Ramos (cell line): ENCODE data around the gene COL6A2.
"Not testable (repeated sequence)": the region's sequence is repeated elsewhere in the genome, so short reads cannot be mapped to it uniquely, and the experiment has no call there.

ENCODE experiments used
- in situ Hi-C: fragments of 300-500 bp; cut with MboI; formaldehyde crosslinking; loops from one replicate; pipeline ENCODE4 v1.14.3; 2022; ENCODE audit warnings: low sequenced_read_pairs; ENCODE audit not compliant: unreplicated experiment

The COL6A2 gene

GRCh38 chr21:46077674-46078101, 20.2 kb upstream of the COL6A2 start:
- in situ Hi-C loops, result no loop called here

GRCh38 chr21:46078322-46078977, 19.5 kb upstream of the COL6A2 start:
- in situ Hi-C loops, result no loop called here

- in situ Hi-C loops, result no loop called here
Measured at GRCh38 chr21:46078978-46079351, 18.9 kb upstream of the COL6A2 start.

GRCh38 chr21:46079352-46080170, 18.4 kb upstream of the COL6A2 start:
- in situ Hi-C loops, result no loop called here

- in situ Hi-C loops, result no loop called here
Measured at GRCh38 chr21:46080171-46081021, 17.5 kb upstream of the COL6A2 start.

GRCh38 chr21:46081022-46081861, 16.7 kb upstream of the COL6A2 start:
- in situ Hi-C loops, result no loop called here

- in situ Hi-C loops, result no loop called here
Measured at GRCh38 chr21:46081862-46082712, 15.8 kb upstream of the COL6A2 start.

- in situ Hi-C loops, result no loop called here
Measured at GRCh38 chr21:46082713-46082962, 15.3 kb upstream of the COL6A2 start.

GRCh38 chr21:46082963-46083790, 14.7 kb upstream of the COL6A2 start:
- in situ Hi-C loops, result no loop called here

- in situ Hi-C loops, result no loop called here
Measured at GRCh38 chr21:46083791-46084561, 13.9 kb upstream of the COL6A2 start.

GRCh38 chr21:46084709-46085108, 13.2 kb upstream of the COL6A2 start:
- in situ Hi-C loops, result no loop called here

- in situ Hi-C loops, result not testable (repeated sequence)
Measured at GRCh38 chr21:46085259-46085658, 12.7 kb upstream of the COL6A2 start.

GRCh38 chr21:46087641-46088040, 10.3 kb upstream of the COL6A2 start:
- in situ Hi-C loops, result no loop called here

- in situ Hi-C loops, result no loop called here
Measured at GRCh38 chr21:46088189-46088588, 9.7 kb upstream of the COL6A2 start.

- in situ Hi-C loops, result no loop called here
Measured at GRCh38 chr21:46089285-46089684, 8.6 kb upstream of the COL6A2 start.

- in situ Hi-C loops, result no loop called here
Measured at GRCh38 chr21:46091118-46091517, 6.8 kb upstream of the COL6A2 start.

GRCh38 chr21:46091631-46092025, 6.3 kb upstream of the COL6A2 start:
- in situ Hi-C loops, result no loop called here
